GM21381 (cell line): ENCODE measurements around the gene UCHL3.
A peak's percentile ranks its signal among the peaks of the same experiment; 100 is the strongest.

Source experiments
- ATAC-seq: cut with Tn5 transposase; IDR thresholded peaks from one replicate; pipeline ENCODE4 v1.9.1; 2021; ENCODE audit warnings: mild to moderate bottlenecking, moderate library complexity; ENCODE audit not compliant: unreplicated experiment

UCHL3 gene

GRCh38 chr13:75549262-75550158 is at the start of gene UCHL3:
Gene UCHL3, plus strand, starts transcription at chr13:75549791. Its CDS starts 30 bp downstream, at chr13:75549821.
- peak; percentile 96 for ATAC-seq

GRCh38 chr13:75505327-75505726 is 44.3 kb upstream of the UCHL3 start:
- no peak for ATAC-seq

- ATAC-seq: no peak
Measured at GRCh38 chr13:75506018-75506417, 43.6 kb upstream of the UCHL3 start.

- ATAC-seq: no peak
Measured at GRCh38 chr13:75507027-75508001, 42.3 kb upstream of the UCHL3 start.

- no peak for ATAC-seq
Measured at GRCh38 chr13:75508002-75508548, 41.5 kb upstream of the UCHL3 start.

- ATAC-seq: no peak
Measured at GRCh38 chr13:75511051-75511625, 38.5 kb upstream of the UCHL3 start.

- peak; percentile 92 for ATAC-seq
Measured at GRCh38 chr13:75512253-75512652, 37.3 kb upstream of the UCHL3 start.

- ATAC-seq: no peak
Measured at GRCh38 chr13:75513271-75513670, 36.3 kb upstream of the UCHL3 start.

- ATAC-seq: no peak
Measured at GRCh38 chr13:75514080-75514995, 35.3 kb upstream of the UCHL3 start.

GRCh38 chr13:75518439-75519088 is 31.0 kb upstream of the UCHL3 start:
- ATAC-seq: no peak

- ATAC-seq: no peak
Measured at GRCh38 chr13:75521956-75522355, 27.6 kb upstream of the UCHL3 start.

- ATAC-seq: no peak
Measured at GRCh38 chr13:75530549-75530961, 19.0 kb upstream of the UCHL3 start.

GRCh38 chr13:75533861-75534260 is 15.7 kb upstream of the UCHL3 start:
- no peak for ATAC-seq

GRCh38 chr13:75537401-75538365 is 11.9 kb upstream of the UCHL3 start, which contains the start of gene COMMD6:
Gene COMMD6, minus strand, starts transcription at chr13:75537841. Its CDS starts 36 bp downstream, at chr13:75537805.
- peak; percentile 98 for ATAC-seq

GRCh38 chr13:75541287-75541686 is 8.3 kb upstream of the UCHL3 start:
- ATAC-seq: no peak

GRCh38 chr13:75541961-75542360 is 7.6 kb upstream of the UCHL3 start:
- no peak for ATAC-seq

GRCh38 chr13:75544681-75545330 is 4.8 kb upstream of the UCHL3 start:
- ATAC-seq: no peak
